RPMI8226 (cell line): Measurements from ENCODE around the gene AQP9.
"Not testable (repeated sequence)": the region's sequence is repeated elsewhere in the genome, so short reads cannot be mapped to it uniquely, and the experiment has no call there.

Experiments
- DNase-seq: peaks from one replicate; pipeline ENCODE4 v3.0.0-alpha.2; 2015

Gene AQP9, protein sequence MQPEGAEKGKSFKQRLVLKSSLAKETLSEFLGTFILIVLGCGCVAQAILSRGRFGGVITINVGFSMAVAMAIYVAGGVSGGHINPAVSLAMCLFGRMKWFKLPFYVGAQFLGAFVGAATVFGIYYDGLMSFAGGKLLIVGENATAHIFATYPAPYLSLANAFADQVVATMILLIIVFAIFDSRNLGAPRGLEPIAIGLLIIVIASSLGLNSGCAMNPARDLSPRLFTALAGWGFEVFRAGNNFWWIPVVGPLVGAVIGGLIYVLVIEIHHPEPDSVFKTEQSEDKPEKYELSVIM

DNA sequence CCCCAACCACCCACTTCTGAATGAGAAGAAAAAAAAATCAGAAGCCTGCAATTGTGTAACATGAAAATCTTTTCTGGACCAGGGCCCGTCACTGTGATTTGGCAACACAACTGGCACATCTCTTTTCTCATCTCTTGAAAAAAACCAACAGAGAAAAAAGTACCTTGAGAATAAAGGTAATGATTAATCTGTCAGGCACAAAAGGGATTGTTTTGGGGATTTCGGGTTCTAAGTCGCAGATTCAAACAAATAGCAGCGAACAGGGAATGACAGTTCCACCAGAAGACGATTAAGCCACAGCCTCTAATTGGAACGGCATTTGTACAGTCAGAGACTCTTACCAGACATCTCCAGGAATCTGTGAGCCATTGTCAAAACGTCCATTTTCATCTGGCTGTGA, at the start of gene AQP9:
Gene AQP9 (plus strand): TSS at position 276 of the 400 bp plus-strand sequence. CDS start 185 bp downstream, outside the sequence.
- DNase-seq, result no peak

DNA sequence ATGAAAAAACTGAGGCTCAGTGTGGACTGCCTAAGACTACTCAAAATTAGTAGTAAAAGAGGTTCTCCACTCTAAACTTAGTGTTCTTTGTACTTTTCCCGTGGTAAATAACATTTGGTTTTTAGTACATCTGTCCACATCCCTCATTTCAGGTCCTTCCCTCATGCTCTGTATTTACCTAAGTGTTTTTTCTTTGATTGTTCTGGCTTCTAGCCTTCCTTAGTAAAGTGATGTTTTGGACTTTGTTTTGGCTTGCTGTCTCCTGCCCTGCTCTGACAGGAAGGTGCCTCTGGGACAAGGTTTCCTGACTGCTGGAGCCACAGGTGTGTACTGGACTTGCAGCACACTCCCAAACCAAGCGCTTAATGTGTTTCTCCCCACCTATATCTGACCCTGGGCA, 42.8 kb upstream of the AQP9 start:
- DNase-seq, result no peak

DNA sequence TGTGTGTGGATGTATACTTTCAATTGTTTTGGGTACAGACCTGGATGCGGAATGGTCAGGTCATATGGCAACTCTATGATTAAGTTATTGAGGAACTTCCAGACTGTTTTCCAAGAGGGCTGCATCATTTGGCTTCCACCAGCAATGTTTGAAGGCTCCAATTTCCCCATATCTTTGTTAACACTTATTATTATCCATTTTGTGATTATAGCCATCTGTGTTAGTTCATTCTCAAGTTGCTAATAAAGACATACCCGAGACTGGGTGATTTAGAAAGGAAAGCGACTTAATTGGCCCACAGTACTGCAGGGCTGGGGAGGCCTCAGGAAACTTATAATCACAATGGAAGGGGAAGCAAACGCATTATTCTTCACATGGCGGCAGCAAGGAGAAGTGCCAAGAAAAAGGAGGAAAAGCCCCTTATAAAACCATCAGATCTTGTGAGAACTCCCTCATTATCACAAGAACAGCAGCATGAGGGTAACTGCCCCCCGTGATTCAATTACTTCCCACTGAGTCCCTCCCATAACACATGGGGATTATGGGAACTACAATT, 41.6 kb upstream of the AQP9 start:
- no peak for DNase-seq

DNA sequence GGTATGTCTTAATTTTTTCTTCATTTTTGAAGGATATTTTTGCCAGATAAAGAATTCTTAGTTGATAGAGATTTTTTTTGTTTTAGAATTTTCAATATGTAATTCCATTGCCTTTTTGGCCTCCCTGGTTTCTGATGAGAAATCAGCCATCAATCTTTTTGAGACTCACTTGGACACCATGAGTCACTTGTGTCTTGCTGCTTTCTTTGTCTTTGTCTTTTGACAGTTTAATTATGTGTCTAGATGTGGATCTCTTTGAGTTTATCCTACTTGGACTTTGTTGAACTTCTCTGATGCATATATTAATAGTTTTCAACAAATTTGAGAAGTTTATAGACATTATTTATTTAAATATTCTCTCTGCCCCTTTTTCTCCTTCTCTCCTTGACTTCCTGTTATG, 34.7 kb upstream of the AQP9 start:
- no peak for DNase-seq

DNA sequence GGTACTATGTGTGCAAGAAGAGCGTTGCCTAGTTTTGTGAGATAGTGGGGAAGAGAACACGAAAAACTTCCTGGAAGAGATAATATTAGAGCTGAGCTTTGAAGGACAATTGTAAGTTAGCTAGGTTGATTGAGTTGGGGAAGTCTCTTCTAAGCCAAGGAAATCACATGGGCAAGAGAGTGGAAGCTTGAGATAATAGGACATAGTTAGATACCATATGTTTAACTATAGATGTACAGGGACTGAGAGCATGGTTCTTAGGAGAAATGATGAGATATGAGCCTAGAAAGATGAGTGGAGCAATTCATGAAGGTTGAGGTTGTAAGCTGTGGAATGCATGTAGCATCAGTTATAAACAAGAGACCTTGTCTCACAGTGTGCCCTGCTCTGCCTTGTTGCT, 30.1 kb upstream of the AQP9 start:
- no peak for DNase-seq

DNA sequence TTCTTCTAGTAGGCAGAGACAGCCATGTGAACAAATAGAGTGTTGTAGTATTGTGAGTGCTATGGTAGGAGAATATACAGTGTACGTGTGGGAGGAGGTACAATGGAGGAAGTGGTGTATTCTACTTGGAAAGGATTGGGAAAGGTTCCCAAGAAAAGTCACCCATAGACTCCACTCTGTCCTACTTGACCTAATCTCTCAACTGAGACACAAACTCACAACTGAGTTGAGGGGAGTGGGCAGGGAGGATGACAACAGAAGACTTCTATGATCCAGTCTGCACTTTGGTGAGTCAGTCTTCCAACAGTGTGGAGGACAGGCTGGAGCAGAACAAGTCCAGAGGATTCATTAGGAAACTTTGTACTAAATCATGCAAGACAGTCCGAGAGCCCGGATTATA, 28.8 kb upstream of the AQP9 start:
- DNase-seq, result no peak

DNA sequence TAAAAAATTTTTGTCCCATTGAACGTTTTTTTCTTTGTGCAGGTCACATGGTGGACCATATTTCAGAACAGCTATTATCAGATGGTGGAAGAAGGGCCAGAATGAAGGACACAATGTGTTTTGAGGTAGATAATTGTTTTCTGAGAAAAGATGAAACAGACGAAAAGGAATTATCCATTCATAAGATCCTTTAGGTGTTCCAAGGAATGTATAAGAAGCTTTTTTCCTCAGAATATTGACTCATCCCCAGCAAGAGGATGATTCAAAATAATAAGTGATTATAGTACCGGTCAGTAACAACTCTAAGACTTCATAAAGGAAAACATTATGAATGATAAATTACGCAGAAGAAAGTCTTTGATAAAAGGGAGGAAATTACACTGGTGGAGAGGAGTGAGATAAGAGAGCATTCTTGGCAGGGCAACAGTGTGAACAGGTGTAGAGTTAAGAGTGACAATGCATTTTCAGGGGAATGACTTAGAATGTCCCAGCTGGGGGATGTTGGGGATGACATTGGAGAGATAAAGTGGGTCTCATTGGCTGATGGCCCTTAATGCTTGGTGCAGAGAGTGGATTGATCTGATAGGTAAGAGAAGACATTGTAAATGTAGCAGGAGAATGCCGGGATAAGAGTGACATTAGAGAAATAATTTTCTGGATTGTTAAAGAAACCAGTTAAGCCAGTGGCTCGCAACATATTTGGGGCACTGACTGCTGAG, 27.0 kb upstream of the AQP9 start:
- no peak for DNase-seq

DNA sequence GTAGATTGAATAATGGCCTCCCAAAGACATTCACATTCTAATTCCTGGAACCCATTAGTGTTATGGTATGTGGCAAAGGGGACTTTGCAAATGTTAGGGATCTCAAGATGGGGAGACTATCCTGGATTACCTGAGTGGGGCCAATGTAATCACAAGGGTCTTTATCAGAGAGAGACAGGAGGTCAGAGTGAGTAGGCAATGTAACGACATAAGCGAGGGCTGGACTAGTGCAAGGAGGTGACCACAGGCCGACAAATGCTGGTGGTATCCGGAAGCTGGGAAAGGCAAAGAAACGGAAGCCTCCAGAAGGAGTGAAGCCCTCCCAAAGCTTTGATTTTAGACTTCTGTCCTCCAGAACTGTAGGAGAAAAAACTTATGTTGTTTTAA, 26.5 kb upstream of the AQP9 start:
- no peak for DNase-seq

DNA sequence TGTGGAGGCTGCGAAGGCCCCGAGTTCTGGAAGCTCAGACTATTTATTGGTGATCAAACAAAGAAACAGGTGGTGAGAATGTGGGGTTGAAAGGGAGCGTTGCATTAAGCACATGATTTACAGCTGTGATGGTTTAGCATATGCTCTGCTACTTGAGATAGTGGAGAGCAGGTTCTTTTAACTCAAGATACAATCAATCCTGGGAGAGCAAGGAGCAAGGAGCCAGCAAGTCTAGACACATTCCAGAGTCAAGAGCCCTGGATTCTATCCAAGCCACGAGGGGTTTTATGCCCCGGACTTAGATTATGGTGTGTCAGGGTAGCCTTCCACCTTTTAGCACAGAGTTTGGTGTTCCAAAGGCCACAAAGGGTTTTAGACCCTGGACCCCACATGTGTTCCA, 24.8 kb upstream of the AQP9 start:
- not testable (repeated sequence) for DNase-seq

DNA sequence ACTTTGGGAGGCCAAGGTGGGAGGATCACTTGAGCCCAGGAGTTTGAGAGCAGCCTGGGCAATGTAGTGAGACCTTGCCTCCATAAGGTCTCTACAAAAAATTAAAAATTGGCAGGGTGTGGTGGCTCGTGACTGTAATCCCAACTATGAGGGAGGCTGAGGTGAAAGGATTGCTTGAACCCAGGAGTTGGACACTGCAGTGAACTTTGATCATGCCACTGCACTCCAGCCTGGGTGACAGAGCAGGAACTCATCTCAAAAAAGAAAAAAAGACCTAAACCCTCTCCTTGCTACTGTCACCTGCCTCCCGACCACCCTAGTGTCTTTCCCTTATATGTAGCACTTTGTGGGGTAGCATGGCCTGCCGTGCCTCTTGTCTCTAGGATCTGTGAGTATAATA, 23.8 kb upstream of the AQP9 start:
- DNase-seq, result no peak

DNA sequence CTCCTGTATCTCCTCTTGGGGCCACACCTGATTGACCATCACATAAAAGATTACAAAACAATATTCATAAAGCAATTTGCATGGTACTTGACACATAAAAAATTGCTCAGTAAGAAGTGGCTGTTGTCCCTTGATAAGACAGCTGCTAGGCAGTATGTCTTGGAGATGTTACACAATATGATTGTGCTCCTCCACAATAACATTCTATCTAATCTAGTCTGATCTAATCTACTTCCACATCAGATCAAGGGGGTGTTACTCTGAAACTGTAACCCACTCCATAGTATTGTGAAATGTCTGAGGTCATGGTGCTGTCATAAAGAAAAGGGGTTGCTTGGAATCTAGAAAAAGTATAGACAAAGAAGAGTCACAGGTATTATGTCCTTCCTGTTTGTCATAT, 23.4 kb upstream of the AQP9 start:
- DNase-seq, result no peak

DNA sequence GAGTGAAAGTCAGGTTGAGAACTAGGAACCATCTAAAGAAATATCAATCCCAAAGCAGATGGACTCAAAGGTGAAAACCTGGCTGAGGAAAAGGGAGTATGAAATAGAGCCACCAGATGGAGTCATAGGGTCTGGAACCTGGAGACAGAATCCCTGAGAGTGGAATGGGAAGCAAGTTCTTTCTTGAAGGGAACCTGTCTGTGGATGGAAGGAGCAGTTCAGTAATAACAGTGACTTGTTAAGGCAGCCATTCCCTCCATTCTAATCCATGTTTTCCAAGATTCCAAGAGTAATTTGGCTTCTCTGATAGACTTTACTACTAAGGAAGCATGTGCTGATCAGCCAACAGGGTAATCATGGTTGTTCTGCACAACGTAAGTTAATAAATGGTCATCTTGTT, 22.5 kb upstream of the AQP9 start:
- DNase-seq, result no peak

DNA sequence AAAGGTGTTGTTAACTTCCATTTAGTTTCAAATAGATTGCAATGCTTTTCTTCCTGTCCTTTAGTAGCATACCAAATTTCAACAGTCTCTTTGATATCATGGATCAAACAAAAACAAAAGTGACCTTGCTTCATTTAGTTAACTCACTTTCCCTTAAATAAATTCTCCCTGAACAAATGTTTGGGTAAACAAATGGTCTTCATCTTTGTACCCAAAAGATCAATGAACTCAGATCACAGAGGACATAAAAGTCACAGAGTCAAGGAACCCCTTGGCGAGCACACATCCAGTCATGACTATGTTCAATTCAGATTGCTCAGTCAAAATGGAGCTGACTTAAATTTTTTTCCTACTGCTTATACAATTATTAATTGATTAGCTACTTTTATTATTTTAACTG, 20.6 kb upstream of the AQP9 start:
- DNase-seq, result no peak

DNA sequence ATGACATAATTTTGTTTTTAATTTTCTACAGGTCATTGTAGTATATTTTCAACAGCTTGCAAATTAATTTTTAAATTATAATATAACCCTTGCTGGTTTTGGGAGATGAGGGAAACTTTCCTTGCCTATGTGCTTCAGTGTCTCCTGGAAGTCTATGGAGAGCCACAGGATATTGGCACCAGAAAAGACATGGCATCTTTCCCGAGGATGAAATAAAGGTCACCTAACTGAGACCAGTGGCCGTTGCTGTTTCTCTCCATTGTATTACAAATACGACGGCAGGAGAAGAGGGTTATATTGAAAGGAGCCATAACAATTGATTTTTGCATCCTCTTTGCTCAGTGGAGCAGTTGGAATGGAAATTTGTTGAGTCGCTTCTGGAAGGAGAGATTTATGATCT, 19.9 kb upstream of the AQP9 start:
- DNase-seq, result no peak

DNA sequence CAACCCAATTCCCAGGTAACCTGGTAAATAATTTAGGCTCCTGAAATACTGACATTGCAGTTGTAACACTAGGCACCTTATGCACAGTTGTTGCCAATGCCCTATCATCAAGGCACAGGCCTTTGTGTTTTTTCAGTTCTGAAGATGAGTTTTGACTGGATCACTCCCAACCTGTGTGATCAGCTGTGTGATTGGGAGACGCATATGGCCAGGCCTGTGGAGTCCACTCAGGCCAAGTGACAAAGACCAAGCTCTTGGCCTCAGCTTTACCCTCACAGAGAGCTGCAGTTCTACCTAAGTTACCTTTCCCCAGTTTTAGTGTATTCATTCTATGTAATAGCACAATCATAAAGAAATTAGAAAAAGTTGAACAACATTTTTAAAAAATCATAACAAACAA, 19.2 kb upstream of the AQP9 start:
- no peak for DNase-seq

DNA sequence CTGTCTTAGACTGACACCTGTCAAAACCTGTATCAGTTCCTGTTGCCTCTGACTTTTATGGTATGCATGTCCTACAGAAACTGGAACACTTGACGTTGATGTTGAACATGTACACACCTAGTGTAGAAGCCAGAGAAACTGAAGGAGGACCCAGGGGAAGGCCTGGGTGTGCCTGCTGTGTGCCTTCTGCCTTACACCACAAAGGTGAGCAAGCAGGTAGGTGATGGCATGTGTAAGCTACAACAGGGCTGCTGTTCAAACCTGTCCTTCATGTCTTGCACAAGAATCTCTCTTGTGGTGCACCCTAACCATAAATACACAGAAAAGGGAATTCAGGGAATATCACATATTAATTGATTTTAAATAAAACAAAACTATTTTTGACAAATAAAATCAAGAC, 13.6 kb upstream of the AQP9 start:
- no peak for DNase-seq

DNA sequence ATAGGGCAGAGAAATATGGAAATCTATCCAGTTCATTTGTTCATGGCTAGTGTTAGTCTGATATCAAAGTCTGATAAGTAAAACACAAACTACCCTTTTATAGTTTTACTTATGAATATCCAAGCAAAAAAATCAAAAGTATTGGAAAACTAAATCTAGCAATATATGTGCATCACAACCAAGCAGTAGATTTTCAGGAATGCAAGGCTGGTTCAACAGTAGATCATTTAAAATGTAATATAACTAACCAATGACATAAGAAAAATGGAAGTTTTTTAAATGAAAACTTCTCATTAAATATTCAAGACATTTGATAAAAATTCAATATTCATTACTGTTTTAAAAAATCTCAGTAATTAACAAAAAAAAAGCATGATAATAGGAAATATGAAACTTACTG, 12.8 kb upstream of the AQP9 start:
- DNase-seq, result no peak

DNA sequence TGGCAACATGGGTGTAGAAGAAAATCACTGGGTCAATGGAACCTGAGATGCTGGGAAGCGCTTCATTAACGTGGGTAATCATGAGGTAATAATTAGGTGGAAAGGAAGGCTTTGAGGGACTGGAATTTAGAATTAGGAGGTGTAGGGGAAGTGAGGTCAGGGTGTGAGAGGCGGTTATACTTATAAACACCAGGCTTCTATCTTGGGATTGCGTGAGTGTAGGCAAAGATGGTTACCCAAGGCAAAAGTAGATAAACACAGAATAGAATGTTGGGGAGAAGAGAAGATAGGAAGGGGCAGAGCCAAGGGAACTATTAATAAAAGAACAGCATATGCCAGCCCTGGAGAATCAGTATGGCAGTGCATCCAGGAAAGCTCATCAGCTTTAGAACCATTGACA, 3.3 kb upstream of the AQP9 start:
- DNase-seq, result no peak

DNA sequence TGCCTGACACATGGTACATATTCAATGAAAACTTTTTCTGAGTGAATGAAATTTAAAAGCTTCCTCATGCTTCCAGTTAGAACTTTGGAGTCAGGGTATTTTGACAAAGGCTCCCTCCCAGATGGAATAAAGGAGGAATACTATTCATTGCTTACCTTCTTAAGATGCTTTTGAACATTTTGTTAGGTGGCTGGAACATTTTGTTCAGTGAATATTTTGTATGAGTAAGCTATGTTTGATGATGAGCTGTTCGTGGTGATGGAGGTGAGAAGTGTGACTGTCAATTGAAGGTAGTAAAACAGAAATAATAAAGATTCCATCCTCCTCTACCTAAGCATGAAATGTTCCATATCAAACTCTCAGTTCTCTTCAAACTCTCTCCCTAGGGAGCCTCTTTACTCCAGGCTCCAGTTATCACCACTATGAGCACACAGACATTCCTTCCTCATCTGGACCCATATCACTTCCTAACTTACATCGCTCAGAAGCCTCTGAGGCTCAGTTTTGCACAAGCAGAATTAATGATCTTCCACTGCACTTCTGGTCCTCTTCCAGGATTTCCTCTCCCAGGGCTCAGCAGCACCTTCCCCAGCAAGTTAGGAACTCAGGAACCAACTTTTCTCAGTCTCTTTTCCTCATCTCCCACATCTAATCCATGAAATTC, 2.5 kb upstream of the AQP9 start:
- no peak for DNase-seq

DNA sequence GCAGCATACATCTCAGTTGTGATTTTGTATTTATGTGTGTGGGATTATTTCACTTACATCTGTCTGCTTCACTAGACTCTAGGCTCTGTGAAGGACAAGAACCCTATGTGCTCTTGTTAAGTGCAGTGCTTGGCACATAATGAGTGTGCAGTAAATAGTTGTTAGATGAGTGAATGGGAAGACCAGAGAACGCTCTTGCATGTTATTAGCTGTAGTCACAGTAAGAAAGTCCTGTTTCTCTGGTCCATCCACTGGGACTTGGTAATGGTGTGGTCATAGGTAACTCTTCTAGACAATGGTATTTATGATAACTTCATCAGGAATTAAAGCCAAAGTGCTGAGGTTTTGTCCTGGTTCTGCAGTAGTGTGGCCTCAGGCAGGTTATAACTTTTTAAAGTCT, 1.4 kb upstream of the AQP9 start:
- DNase-seq, result no peak

DNA sequence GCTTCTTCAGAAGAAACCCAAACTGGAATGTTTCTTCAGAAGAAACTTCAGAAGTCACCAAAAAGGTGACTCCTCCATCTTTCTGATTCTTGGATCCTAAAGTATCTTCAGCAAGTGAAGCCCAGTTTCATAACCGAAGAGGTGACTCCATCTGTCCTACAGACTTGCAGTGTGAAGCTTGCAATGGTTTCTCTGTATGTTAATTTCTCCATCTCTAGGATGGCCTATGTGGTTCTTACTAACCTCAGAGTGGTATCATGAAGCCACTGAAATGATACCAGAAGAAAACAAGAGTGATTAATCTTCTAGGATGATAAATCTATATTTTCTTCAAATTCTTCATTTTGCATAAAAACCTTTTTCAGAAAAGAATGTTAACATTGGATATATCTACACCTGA, 495 bp upstream of the AQP9 start:
- no peak for DNase-seq

DNA sequence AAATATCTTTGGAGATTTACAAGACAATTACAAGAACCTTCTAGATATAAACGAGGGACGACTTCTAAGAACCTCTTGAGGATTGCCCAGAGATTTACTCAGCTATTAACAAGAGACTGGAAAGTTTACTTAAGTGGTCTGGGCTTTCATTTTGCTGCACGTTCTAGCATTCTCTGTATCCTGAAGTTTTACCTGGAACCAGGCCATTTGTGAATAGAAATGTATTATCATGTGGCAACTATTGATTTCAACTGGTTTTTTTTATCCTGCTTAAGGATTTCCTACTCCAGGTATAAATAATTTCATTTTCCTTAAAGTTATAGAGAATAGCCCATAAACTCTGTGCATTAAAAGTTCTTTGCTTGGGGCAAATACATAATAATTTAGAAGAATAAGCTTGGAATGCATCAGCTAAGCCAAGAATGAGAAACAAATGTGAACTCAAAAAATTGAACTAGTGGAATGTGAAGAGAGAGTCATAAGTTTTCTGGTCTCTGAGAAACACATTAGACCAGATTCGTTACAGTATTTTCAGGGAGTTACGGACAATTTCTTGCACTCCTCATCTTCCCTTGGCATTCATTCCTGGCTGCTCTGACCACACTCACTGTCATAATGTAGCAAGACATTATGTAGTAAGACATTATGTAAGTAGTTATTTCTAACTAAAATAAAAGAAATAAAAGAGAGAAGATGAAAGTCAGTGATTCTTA, 1.3 kb downstream of the AQP9 start:
- DNase-seq, result no peak

DNA sequence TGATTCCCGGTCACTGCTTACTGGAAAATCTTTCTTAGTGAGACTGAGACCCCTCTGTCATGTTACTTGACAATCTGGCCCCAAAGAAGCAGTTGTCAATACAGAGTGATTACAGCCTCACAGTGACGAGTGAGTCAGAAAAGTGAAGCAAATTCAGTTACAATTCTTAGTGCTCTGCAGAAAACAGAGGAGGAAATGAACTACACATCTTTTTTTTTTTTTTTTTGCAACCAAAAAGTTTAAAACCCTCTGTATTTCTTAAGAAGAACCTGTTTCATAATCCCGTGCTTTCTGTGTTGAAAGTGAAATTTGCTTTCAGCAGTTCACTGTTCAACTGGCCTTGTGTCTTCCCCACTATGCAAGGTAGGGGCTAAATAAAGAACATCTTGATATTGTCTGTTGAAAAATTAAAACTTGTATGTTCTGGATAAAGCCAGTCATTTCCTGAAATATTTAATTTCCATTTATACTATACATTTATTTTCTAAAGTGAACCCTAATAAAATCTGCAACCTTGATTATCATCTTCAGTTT, 1.9 kb downstream of the AQP9 start:
- DNase-seq, result no peak
